IgD-negative memory B cell (primary cell): ENCODE measurements around the gene SMOC2. TPM values are rescaled to one million over a fixed set of nuclear protein-coding genes. Genes with fewer than 3 reads are reported as not detected.

Source experiments
- H3K27ac Mint-ChIP-seq, 3 donors: one replicate each; pipeline ENCODE4 v1.8.0; 2020 to 2022; ENCODE audit warnings: mild to moderate bottlenecking in 3 of 3, mixed read lengths in 3 of 3, moderate library complexity in 1 of 3
- H3K27me3 Mint-ChIP-seq: one replicate; pipeline ENCODE4 v1.8.0; 2021; ENCODE audit warnings: mixed read lengths
- H3K36me3 Mint-ChIP-seq: one replicate; pipeline ENCODE4 v1.8.0; 2020; ENCODE audit warnings: mild to moderate bottlenecking, mixed read lengths
- H3K4me1 Mint-ChIP-seq, 3 donors: one replicate each; pipeline ENCODE4 v1.8.0; 2020 to 2022; ENCODE audit warnings: mixed read lengths in 3 of 3, mild to moderate bottlenecking in 1 of 3
- H3K4me3 Mint-ChIP-seq, 4 donors: one replicate each; pipeline ENCODE4 v1.8.0; 2020 to 2022; ENCODE audit warnings: mild to moderate bottlenecking in 4 of 4, mixed read lengths in 4 of 4, moderate library complexity in 3 of 4
- H3K9me3 Mint-ChIP-seq, 3 donors: one replicate each; pipeline ENCODE4 v1.8.0; 2020 to 2021; ENCODE audit warnings: mixed read lengths in 3 of 3, mild to moderate bottlenecking in 1 of 3
- polyA plus RNA-seq: library from polyadenylated mRNA; unstranded; fragments of 300-500 nt; fragmentation: Illumina TruSeq; gene quantifications from one replicate; pipeline ENCODE4 v1.2.3, GENCODE V29; 2021

SMOC2 gene
- polyA plus RNA-seq, 1 donor from 2014 or later: not detected

- Mint-ChIP-seq H3K4me3 (no peak overlapping the region), H3K9me3 (peaks cover 0 to 12% (median 8%) of the 10 kb centered on the region in 3 donors), H3K4me1 (no peaks in the 10 kb centered on the region), H3K27me3 (peaks cover 1% of the 10 kb centered on the region), H3K36me3 (peaks cover 2% of the 10 kb centered on the region), H3K27ac (no peak overlapping the region)
These were observed 214.6 kb downstream of the SMOC2 start for GRCh38 chr6:168655462-168656152.

GRCh38 chr6:168658059-168658458 is 217.1 kb downstream of the SMOC2 start:
- Mint-ChIP-seq H3K4me1 (peaks cover 0 to 2% (median 0%) of the 10 kb centered on the region in 3 donors), H3K27ac (no peak overlapping the region), H3K4me3 (no peak overlapping the region), H3K36me3 (peaks cover 5% of the 10 kb centered on the region), H3K9me3 (peaks cover 0 to 16% (median 7%) of the 10 kb centered on the region in 3 donors), H3K27me3 (no peaks in the 10 kb centered on the region)

- Mint-ChIP-seq H3K36me3 (peaks cover 5% of the 10 kb centered on the region), H3K4me3 (no peak overlapping the region), H3K27ac (peak overlapping the region in 1 of 3 donors; percentile 23)
These were observed 219.5 kb downstream of the SMOC2 start for GRCh38 chr6:168660400-168660945.

GRCh38 chr6:168662301-168662936 is 221.4 kb downstream of the SMOC2 start:
- Mint-ChIP-seq H3K27ac (no peak overlapping the region), H3K4me1 (peaks cover 0 to 2% (median 0%) of the 10 kb centered on the region in 3 donors), H3K36me3 (peaks cover 4% of the 10 kb centered on the region), H3K27me3 (no peaks in the 10 kb centered on the region), H3K9me3 (peaks cover 0 to 7% (median 4%) of the 10 kb centered on the region in 3 donors), H3K4me3 (no peak overlapping the region)

More at GRCh38 chr6:168660400-168660945, 219.5 kb downstream of the SMOC2 start:
- peaks cover 0 to 2% (median 0%) of the 10 kb centered on the region in 3 donors for H3K4me1 Mint-ChIP-seq
- no peaks in the 10 kb centered on the region for H3K27me3 Mint-ChIP-seq
- peaks cover 0 to 16% (median 9%) of the 10 kb centered on the region in 3 donors for H3K9me3 Mint-ChIP-seq

- H3K27me3 Mint-ChIP-seq: no peaks in the 10 kb centered on the region
- no peak overlapping the region for H3K27ac Mint-ChIP-seq
- peaks cover 0 to 2% (median 0%) of the 10 kb centered on the region in 3 donors for H3K4me1 Mint-ChIP-seq
- no peak overlapping the region for H3K4me3 Mint-ChIP-seq
- H3K9me3 Mint-ChIP-seq: peaks cover 0 to 7% (median 4%) of the 10 kb centered on the region in 3 donors
- peaks cover 2% of the 10 kb centered on the region for H3K36me3 Mint-ChIP-seq
These were observed 222.1 kb downstream of the SMOC2 start for GRCh38 chr6:168663041-168663440.

GRCh38 chr6:168664956-168665355 is 224.0 kb downstream of the SMOC2 start:
- peaks cover 0 to 2% (median 0%) of the 10 kb centered on the region in 3 donors for H3K4me1 Mint-ChIP-seq
- H3K4me3 Mint-ChIP-seq: no peak overlapping the region
- no peak overlapping the region for H3K27ac Mint-ChIP-seq
- peaks cover 0 to 5% (median 4%) of the 10 kb centered on the region in 3 donors for H3K9me3 Mint-ChIP-seq
- H3K27me3 Mint-ChIP-seq: no peaks in the 10 kb centered on the region
- peaks cover 2% of the 10 kb centered on the region for H3K36me3 Mint-ChIP-seq

- H3K4me1 Mint-ChIP-seq: peaks cover 0 to 2% (median 0%) of the 10 kb centered on the region in 3 donors
- H3K27ac Mint-ChIP-seq: no peak overlapping the region
- H3K9me3 Mint-ChIP-seq: peaks cover 3 to 4% (median 4%) of the 10 kb centered on the region in 3 donors
- H3K36me3 Mint-ChIP-seq: peaks cover 2% of the 10 kb centered on the region
- no peaks in the 10 kb centered on the region for H3K27me3 Mint-ChIP-seq
- no peak overlapping the region for H3K4me3 Mint-ChIP-seq
These were observed 225.2 kb downstream of the SMOC2 start for GRCh38 chr6:168666170-168666569.

- Mint-ChIP-seq H3K4me3 (no peak overlapping the region), H3K27me3 (no peaks in the 10 kb centered on the region), H3K36me3 (peaks cover 2% of the 10 kb centered on the region), H3K9me3 (peaks cover 3 to 4% (median 4%) of the 10 kb centered on the region in 3 donors), H3K4me1 (peaks cover 0 to 2% (median 0%) of the 10 kb centered on the region in 3 donors), H3K27ac (no peak overlapping the region)
These were observed 225.9 kb downstream of the SMOC2 start for GRCh38 chr6:168666699-168667427.

GRCh38 chr6:168667428-168667805 is 226.4 kb downstream of the SMOC2 start:
- Mint-ChIP-seq H3K36me3 (no peaks in the 10 kb centered on the region), H3K27ac (no peak overlapping the region), H3K9me3 (peaks cover 3 to 4% (median 3%) of the 10 kb centered on the region in 3 donors), H3K4me1 (peaks cover 0 to 2% (median 0%) of the 10 kb centered on the region in 3 donors), H3K4me3 (no peak overlapping the region), H3K27me3 (no peaks in the 10 kb centered on the region)

- Mint-ChIP-seq H3K36me3 (no peaks in the 10 kb centered on the region), H3K4me3 (no peak overlapping the region), H3K4me1 (no peaks in the 10 kb centered on the region), H3K9me3 (peaks cover 0 to 6% (median 0%) of the 10 kb centered on the region in 3 donors), H3K27ac (peak overlapping the region in 1 of 3 donors; percentile 39), H3K27me3 (no peaks in the 10 kb centered on the region)
These were observed 229.5 kb downstream of the SMOC2 start for GRCh38 chr6:168670401-168670985.

- Mint-ChIP-seq H3K4me3 (no peak overlapping the region), H3K27me3 (no peaks in the 10 kb centered on the region), H3K27ac (no peak overlapping the region), H3K9me3 (peaks cover 0 to 6% (median 0%) of the 10 kb centered on the region in 3 donors), H3K36me3 (no peaks in the 10 kb centered on the region), H3K4me1 (no peaks in the 10 kb centered on the region)
These were observed 230.3 kb downstream of the SMOC2 start for GRCh38 chr6:168671028-168671862.

- H3K36me3 Mint-ChIP-seq: no peaks in the 10 kb centered on the region
- no peaks in the 10 kb centered on the region for H3K27me3 Mint-ChIP-seq
- H3K27ac Mint-ChIP-seq: no peak overlapping the region
- H3K4me1 Mint-ChIP-seq: no peaks in the 10 kb centered on the region
- peaks cover 0 to 6% (median 3%) of the 10 kb centered on the region in 3 donors for H3K9me3 Mint-ChIP-seq
- H3K4me3 Mint-ChIP-seq: no peak overlapping the region
These were observed 231.0 kb downstream of the SMOC2 start for GRCh38 chr6:168671863-168672546.

GRCh38 chr6:168674595-168674994 is 233.6 kb downstream of the SMOC2 start:
- H3K9me3 Mint-ChIP-seq: peaks cover 0 to 6% (median 5%) of the 10 kb centered on the region in 3 donors

More at GRCh38 chr6:168674595-168674994, 233.6 kb downstream of the SMOC2 start:
- H3K27ac Mint-ChIP-seq: no peak overlapping the region
- H3K4me1 Mint-ChIP-seq: no peaks in the 10 kb centered on the region
- no peak overlapping the region for H3K4me3 Mint-ChIP-seq
- no peaks in the 10 kb centered on the region for H3K27me3 Mint-ChIP-seq
- H3K36me3 Mint-ChIP-seq: no peaks in the 10 kb centered on the region
